ENCODE results near the gene SCYGR6. TPM values are rescaled to one million over a fixed set of nuclear protein-coding genes. Genes with fewer than 3 reads are reported as not detected.
"Not testable (repeated sequence)": the region's sequence is repeated elsewhere in the genome, so short reads cannot be mapped to it uniquely, and the experiment has no call there.

Gene SCYGR6
- total RNA-seq, 3 donors from 2014 or later (not counting 1 experiment from before 2014, with no cell fraction given): not detected

DNA sequence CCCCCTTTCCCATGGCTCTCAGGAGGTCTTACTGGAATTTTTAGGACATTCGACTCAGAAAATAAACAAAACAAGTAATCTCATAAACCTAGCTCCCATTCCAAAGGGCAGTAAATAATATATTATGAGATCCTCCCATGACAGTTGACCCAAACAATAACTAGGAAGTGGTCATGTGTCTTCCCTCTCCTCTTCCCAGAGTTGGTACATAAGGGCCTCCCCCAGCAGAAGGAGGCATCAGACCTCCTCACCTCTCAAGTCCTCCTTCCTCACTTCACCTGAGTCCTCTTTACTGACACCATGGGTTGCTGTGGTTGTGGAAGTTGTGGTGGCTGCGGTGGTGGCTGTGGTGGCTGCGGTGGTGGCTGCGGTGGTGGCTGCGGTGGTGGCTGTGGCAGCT, 3.5 kb upstream of the SCYGR6 start, which contains the start of gene SCYGR7:
Gene SCYGR7, plus strand, starts transcription at position 301 of the 400 bp plus-strand sequence. Its CDS starts 0 bp downstream, at position 301.
- ATAC-seq (no peak), DNase-seq (no peak)
- intact Hi-C loops (cut with micrococcal nuclease): no loop called here
- Histone ChIP-seq H3K27ac (ENCODE audit: low read length) (no peak within 1 kb of the TSS), H3K9me3 (ENCODE audit: control insufficient read depth, insufficient read depth, low read length) (no peaks in the 10 kb centered on the region), H3K27me3 (ENCODE audit: control insufficient read depth, insufficient read depth, low read length) (no peaks in the 10 kb centered on the region), H3K4me1 (ENCODE audit: control insufficient read depth, insufficient read depth, low read length) (no peaks in the 10 kb centered on the region), H3K4me3 (ENCODE audit: low read length) (no peak within 1 kb of the TSS), H3K36me3 (ENCODE audit: control insufficient read depth, insufficient read depth, low read length) (no peaks in the 10 kb centered on the region)
- Mint-ChIP-seq H3K4me1 (no peaks in the 10 kb centered on the region), H3K4me3 (no peak within 1 kb of the TSS), H3K36me3 (no peaks in the 10 kb centered on the region), H3K27me3 (ENCODE audit: low read depth in 2 of 2) (peaks cover 0 to 6% of the 10 kb centered on the region in 2 donors), H3K9me3 (no peaks in the 10 kb centered on the region), H3K27ac (no peak within 1 kb of the TSS)
- TF ChIP-seq, protein P1, sequence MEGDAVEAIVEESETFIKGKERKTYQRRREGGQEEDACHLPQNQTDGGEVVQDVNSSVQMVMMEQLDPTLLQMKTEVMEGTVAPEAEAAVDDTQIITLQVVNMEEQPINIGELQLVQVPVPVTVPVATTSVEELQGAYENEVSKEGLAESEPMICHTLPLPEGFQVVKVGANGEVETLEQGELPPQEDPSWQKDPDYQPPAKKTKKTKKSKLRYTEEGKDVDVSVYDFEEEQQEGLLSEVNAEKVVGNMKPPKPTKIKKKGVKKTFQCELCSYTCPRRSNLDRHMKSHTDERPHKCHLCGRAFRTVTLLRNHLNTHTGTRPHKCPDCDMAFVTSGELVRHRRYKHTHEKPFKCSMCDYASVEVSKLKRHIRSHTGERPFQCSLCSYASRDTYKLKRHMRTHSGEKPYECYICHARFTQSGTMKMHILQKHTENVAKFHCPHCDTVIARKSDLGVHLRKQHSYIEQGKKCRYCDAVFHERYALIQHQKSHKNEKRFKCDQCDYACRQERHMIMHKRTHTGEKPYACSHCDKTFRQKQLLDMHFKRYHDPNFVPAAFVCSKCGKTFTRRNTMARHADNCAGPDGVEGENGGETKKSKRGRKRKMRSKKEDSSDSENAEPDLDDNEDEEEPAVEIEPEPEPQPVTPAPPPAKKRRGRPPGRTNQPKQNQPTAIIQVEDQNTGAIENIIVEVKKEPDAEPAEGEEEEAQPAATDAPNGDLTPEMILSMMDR (IDR thresholded peaks at IDR 0.05): no peak
- 98% methylated on average over 4 of the region's 5 CpGs for WGBS (ENCODE audit: insufficient coverage)

- not testable (repeated sequence) for ATAC-seq
Observed at GRCh38 chr2:227722821-227723220, 1.7 kb downstream of the SCYGR6 start.

DNA sequence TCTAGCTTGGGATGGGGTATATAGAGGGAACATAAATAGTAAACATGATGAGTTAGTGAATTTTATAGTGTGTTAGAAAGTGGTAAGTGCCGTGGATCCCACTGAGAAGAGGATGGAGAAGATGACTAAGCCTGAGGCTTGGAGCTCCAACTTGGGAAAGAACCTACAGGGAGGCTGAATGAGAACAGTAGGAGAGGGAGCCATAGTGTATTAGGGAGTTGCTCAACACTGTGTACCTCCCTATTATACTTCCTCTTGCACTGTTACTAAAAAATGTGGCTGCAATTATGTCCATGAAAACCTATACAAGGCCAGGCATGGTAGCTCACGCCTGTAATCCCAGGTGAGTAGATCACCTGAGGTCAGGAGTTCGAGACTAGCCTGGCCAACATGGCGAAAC, 3.9 kb downstream of the SCYGR6 start:
- no peaks in the 10 kb centered on the region for H3K9me3 Mint-ChIP-seq
- ATAC-seq (no peak), DNase-seq (no peak)
- no peak overlapping the region for H3K27ac Mint-ChIP-seq
- TF ChIP-seq, protein P1 (IDR thresholded peaks at IDR 0.05): no peak
- intact Hi-C loops (cut with micrococcal nuclease): no loop called here
- Histone ChIP-seq H3K27ac (ENCODE audit: low read length) (no peak overlapping the region), H3K4me1 (ENCODE audit: control insufficient read depth, insufficient read depth, low read length) (no peaks in the 10 kb centered on the region), H3K9me3 (ENCODE audit: control insufficient read depth, insufficient read depth, low read length) (no peaks in the 10 kb centered on the region), H3K4me3 (ENCODE audit: low read length) (no peak overlapping the region), H3K27me3 (ENCODE audit: control insufficient read depth, insufficient read depth, low read length) (no peaks in the 10 kb centered on the region), H3K36me3 (ENCODE audit: control insufficient read depth, insufficient read depth, low read length) (no peaks in the 10 kb centered on the region)
- no peak overlapping the region for H3K4me3 Mint-ChIP-seq
- WGBS (ENCODE audit: insufficient coverage): 89% methylated on average over 4 of the region's 4 CpGs
- no peaks in the 10 kb centered on the region for H3K36me3 Mint-ChIP-seq
- H3K4me1 Mint-ChIP-seq: no peaks in the 10 kb centered on the region
- H3K27me3 Mint-ChIP-seq (ENCODE audit: low read depth in 2 of 2): peaks cover 0 to 17% of the 10 kb centered on the region in 2 donors

More at GRCh38 chr2:227722821-227723220, 1.7 kb downstream of the SCYGR6 start:
- intact Hi-C loops (cut with micrococcal nuclease); H3K9me3 ChIP-seq (ENCODE audit: control insufficient read depth, insufficient read depth, low read length); H3K4me1 Mint-ChIP-seq; H3K36me3 Mint-ChIP-seq; DNase-seq; H3K27ac ChIP-seq (ENCODE audit: low read length); H3K27me3 ChIP-seq (ENCODE audit: control insufficient read depth, insufficient read depth, low read length); H3K9me3 Mint-ChIP-seq; H3K27ac Mint-ChIP-seq; H3K4me3 Mint-ChIP-seq; H3K36me3 ChIP-seq (ENCODE audit: control insufficient read depth, insufficient read depth, low read length); H3K4me1 ChIP-seq (ENCODE audit: control insufficient read depth, insufficient read depth, low read length); H3K4me3 ChIP-seq (ENCODE audit: low read length): not testable (repeated sequence)
- 96% methylated on average over 6 of the region's 7 CpGs for WGBS (ENCODE audit: insufficient coverage)
- peaks cover 0 to 11% of the 10 kb centered on the region in 2 donors for H3K27me3 Mint-ChIP-seq (ENCODE audit: low read depth in 2 of 2)

DNA sequence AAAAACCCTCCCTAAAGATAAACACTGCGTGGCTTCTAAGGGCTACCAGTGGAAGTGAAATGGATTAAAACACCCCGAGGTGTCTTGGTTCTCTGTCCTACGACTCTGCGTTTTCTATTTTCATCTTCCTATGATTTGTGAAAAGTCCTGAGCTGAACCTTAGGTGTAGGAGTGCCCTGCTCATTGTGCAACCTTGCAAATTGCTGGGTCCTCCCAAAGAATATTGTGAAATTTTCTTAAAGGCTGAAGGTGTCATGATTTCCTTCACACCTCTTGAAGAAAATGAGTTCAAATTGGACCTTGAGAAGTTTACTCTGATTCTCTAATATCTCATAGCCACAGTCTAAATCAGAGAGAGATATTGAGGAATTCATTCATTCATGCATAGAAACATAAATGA, 4.9 kb downstream of the SCYGR6 start:
- H3K4me3 Mint-ChIP-seq: no peak overlapping the region
- no peaks in the 10 kb centered on the region for H3K9me3 ChIP-seq (ENCODE audit: control insufficient read depth, insufficient read depth, low read length)
- H3K4me1 ChIP-seq (ENCODE audit: control insufficient read depth, insufficient read depth, low read length): no peaks in the 10 kb centered on the region
- no peaks in the 10 kb centered on the region for H3K4me1 Mint-ChIP-seq
- TF ChIP-seq, protein P1 (IDR thresholded peaks at IDR 0.05): no peak
- DNase-seq (no peak), ATAC-seq (no peak)
- intact Hi-C loops (cut with micrococcal nuclease): no loop called here
- H3K4me3 ChIP-seq (ENCODE audit: low read length): no peak overlapping the region
- no peak overlapping the region for H3K27ac ChIP-seq (ENCODE audit: low read length)
- WGBS (ENCODE audit: insufficient coverage): 92% methylated on average over 3 of the region's 4 CpGs
- H3K27ac Mint-ChIP-seq: no peak overlapping the region
- H3K27me3 Mint-ChIP-seq (ENCODE audit: low read depth in 2 of 2): peaks cover 0 to 17% of the 10 kb centered on the region in 2 donors
- H3K27me3 ChIP-seq (ENCODE audit: control insufficient read depth, insufficient read depth, low read length): no peaks in the 10 kb centered on the region
- no peaks in the 10 kb centered on the region for H3K9me3 Mint-ChIP-seq
- no peaks in the 10 kb centered on the region for H3K36me3 Mint-ChIP-seq
- no peaks in the 10 kb centered on the region for H3K36me3 ChIP-seq (ENCODE audit: control insufficient read depth, insufficient read depth, low read length)

Measured in natural killer cell (primary cell).